BE2C (cell line): ENCODE data around the gene CDK10.
"Not testable (repeated sequence)": the region's sequence is repeated elsewhere in the genome, so short reads cannot be mapped to it uniquely, and the experiment has no call there.

Experiments used
- DNase-seq: peaks from one replicate; pipeline ENCODE4 v3.0.0-alpha.2; 2020
- H3K27me3 ChIP-seq: fragments of 250-450 bp; sonication (Bioruptor Pico); 2 replicates; pipeline ENCODE4 v1.5.1; 2020; ENCODE audit warnings: mild to moderate bottlenecking
- H3K36me3 ChIP-seq: fragments of 250-450 bp; sonication (Bioruptor Pico); 2 replicates; pipeline ENCODE4 v1.5.1; 2020; ENCODE audit warnings: mild to moderate bottlenecking
- H3K4me1 ChIP-seq: fragments of 250-450 bp; sonication (Bioruptor Pico); 2 replicates; pipeline ENCODE4 v1.5.1; 2020
- H3K4me3 ChIP-seq: 2 replicates; pipeline ENCODE4 v1.5.1; 2011; ENCODE audit warnings: low read depth, low read length
- H3K9me3 ChIP-seq: fragments of 250-450 bp; sonication (Bioruptor Pico); 2 replicates; pipeline ENCODE4 v1.5.1; 2020
- CTCF ChIP-seq: IDR thresholded peaks from 2 replicates; pipeline ENCODE4 v1.5.1; 2012; ENCODE audit warnings: mild to moderate bottlenecking, low read depth, low read length

CDK10 gene

GRCh38 chr16:89697161-89697615 lies 10.7 kb downstream of the CDK10 start:
- TF ChIP-seq CTCF, result peak; percentile 26
- Histone ChIP-seq H3K27me3 (no peaks in the 10 kb centered on the region), H3K4me1 (peaks cover 23% of the 10 kb centered on the region), H3K36me3 (peaks cover 31% of the 10 kb centered on the region), H3K9me3 (no peaks in the 10 kb centered on the region), H3K4me3 (no peak overlapping the region)
- peak; percentile 88 for DNase-seq

GRCh38 chr16:89697616-89698331 lies 11.3 kb downstream of the CDK10 start:
- Histone ChIP-seq H3K27me3 (no peaks in the 10 kb centered on the region), H3K9me3 (no peaks in the 10 kb centered on the region), H3K36me3 (peaks cover 31% of the 10 kb centered on the region), H3K4me1 (peaks cover 23% of the 10 kb centered on the region), H3K4me3 (no peak overlapping the region)
- DNase-seq, result peak; percentile 34
- TF ChIP-seq CTCF, result no peak

GRCh38 chr16:89698717-89699116 lies 12.2 kb downstream of the CDK10 start:
- Histone ChIP-seq H3K36me3 (peaks cover 24% of the 10 kb centered on the region), H3K4me1 (peaks cover 23% of the 10 kb centered on the region)
- H3K27me3 ChIP-seq, H3K9me3 ChIP-seq, DNase-seq, H3K4me3 ChIP-seq: not testable (repeated sequence)

GRCh38 chr16:89699629-89700099 lies 13.2 kb downstream of the CDK10 start:
- Histone ChIP-seq H3K4me3 (peak overlapping the region; percentile 26), H3K36me3 (peaks cover 19% of the 10 kb centered on the region), H3K4me1 (peaks cover 23% of the 10 kb centered on the region)
- not testable (repeated sequence) for H3K27me3 ChIP-seq, DNase-seq, H3K9me3 ChIP-seq

GRCh38 chr16:89700100-89700648 lies 13.7 kb downstream of the CDK10 start:
- Histone ChIP-seq H3K27me3 (no peaks in the 10 kb centered on the region), H3K4me1 (peaks cover 23% of the 10 kb centered on the region), H3K9me3 (no peaks in the 10 kb centered on the region), H3K4me3 (peak overlapping the region; percentile 66), H3K36me3 (peaks cover 19% of the 10 kb centered on the region)
- peak; percentile 54 for TF ChIP-seq CTCF
- peak; percentile 99 for DNase-seq

- Histone ChIP-seq H3K27me3 (no peaks in the 10 kb centered on the region), H3K9me3 (no peaks in the 10 kb centered on the region), H3K36me3 (peaks cover 13% of the 10 kb centered on the region), H3K4me3 (peak overlapping the region; percentile 66), H3K4me1 (peaks cover 23% of the 10 kb centered on the region)
- peak; percentile 32; the same call in 1 of the 2 replicates for TF ChIP-seq CTCF
- peak; percentile 77 for DNase-seq
These were observed 14.3 kb downstream of the CDK10 start for GRCh38 chr16:89700649-89701424.
